ENCODE data around the gene ARHGAP24. TPM values are rescaled to one million over a fixed set of nuclear protein-coding genes. Genes with fewer than 3 reads are reported as not detected.

ARHGAP24 gene
- total RNA-seq, 1 experiment from 2014 or later: 17.4 TPM

DNA sequence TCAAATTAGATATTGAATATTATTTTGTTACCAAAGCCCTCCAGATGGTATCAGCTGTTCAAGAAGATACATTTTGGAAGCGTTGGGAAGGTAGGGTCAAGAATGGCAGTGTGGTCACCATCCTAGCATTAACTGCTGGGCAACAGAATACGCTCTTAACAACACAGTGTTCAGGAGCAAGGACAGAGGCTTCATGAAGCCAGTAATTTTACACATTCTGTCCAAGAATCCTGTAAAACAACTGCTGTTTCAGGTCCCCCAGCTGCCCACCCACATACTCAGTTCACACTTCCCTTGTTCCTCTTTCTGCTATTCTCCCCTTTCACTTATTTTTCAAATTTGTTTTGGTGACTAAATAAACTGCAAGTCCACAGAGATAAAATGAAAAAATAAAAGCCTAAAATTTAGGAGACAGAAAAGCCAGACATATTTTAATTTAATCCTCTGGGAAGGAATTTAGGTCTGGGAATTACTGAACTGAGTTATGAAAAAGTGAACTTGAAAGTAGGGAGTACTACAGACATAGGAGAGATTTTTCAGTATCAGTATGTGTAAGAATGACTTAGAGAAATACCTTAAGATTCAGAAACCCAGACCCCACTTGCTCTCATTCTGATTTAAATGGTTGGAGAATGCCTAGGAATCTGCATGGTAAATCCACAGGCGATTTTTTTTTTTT is 478.2 kb downstream of the ARHGAP24 start:
- H3K27me3 ChIP-seq (ENCODE audit: control insufficient read depth, insufficient read depth, low read length): no peaks in the 10 kb centered on the region
- H3K4me3 ChIP-seq (ENCODE audit: low read depth in 2 of 2, low read length in 2 of 2): peak overlapping the region in 1 of 2 experiments; percentile 19; a peak in 2 of 4 replicates
- ChIA-PET POLR2A (no interaction called here), CTCF (no interaction called here)
- H3K4me1 ChIP-seq (ENCODE audit: control insufficient read depth, insufficient read depth, low read length): peaks cover 23% of the 10 kb centered on the region
- in situ Hi-C loops (cut with HindIII; ENCODE audit: low pct_unique_long_range_greater_than_20kb, low sequenced_read_pairs) (no loop called here), intact Hi-C loops (cut with micrococcal nuclease; ENCODE audit: unreplicated experiment) (no loop called here)
- no peak for TF ChIP-seq POLR2AphosphoS5 (IDR thresholded peaks at IDR 0.05; ENCODE audit: low read depth, low read length)
- TF ChIP-seq, protein P1, sequence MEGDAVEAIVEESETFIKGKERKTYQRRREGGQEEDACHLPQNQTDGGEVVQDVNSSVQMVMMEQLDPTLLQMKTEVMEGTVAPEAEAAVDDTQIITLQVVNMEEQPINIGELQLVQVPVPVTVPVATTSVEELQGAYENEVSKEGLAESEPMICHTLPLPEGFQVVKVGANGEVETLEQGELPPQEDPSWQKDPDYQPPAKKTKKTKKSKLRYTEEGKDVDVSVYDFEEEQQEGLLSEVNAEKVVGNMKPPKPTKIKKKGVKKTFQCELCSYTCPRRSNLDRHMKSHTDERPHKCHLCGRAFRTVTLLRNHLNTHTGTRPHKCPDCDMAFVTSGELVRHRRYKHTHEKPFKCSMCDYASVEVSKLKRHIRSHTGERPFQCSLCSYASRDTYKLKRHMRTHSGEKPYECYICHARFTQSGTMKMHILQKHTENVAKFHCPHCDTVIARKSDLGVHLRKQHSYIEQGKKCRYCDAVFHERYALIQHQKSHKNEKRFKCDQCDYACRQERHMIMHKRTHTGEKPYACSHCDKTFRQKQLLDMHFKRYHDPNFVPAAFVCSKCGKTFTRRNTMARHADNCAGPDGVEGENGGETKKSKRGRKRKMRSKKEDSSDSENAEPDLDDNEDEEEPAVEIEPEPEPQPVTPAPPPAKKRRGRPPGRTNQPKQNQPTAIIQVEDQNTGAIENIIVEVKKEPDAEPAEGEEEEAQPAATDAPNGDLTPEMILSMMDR (IDR thresholded peaks at IDR 0.05): no peak
- TF ChIP-seq SIN3A (IDR thresholded peaks at IDR 0.05; ENCODE audit: borderline replicate concordance, insufficient read depth, low read depth, low read length): no peak
- TF ChIP-seq, protein P2, sequence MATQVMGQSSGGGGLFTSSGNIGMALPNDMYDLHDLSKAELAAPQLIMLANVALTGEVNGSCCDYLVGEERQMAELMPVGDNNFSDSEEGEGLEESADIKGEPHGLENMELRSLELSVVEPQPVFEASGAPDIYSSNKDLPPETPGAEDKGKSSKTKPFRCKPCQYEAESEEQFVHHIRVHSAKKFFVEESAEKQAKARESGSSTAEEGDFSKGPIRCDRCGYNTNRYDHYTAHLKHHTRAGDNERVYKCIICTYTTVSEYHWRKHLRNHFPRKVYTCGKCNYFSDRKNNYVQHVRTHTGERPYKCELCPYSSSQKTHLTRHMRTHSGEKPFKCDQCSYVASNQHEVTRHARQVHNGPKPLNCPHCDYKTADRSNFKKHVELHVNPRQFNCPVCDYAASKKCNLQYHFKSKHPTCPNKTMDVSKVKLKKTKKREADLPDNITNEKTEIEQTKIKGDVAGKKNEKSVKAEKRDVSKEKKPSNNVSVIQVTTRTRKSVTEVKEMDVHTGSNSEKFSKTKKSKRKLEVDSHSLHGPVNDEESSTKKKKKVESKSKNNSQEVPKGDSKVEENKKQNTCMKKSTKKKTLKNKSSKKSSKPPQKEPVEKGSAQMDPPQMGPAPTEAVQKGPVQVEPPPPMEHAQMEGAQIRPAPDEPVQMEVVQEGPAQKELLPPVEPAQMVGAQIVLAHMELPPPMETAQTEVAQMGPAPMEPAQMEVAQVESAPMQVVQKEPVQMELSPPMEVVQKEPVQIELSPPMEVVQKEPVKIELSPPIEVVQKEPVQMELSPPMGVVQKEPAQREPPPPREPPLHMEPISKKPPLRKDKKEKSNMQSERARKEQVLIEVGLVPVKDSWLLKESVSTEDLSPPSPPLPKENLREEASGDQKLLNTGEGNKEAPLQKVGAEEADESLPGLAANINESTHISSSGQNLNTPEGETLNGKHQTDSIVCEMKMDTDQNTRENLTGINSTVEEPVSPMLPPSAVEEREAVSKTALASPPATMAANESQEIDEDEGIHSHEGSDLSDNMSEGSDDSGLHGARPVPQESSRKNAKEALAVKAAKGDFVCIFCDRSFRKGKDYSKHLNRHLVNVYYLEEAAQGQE (IDR thresholded peaks at IDR 0.05; ENCODE audit: insufficient read depth in 1 of 2, low read depth in 2 of 2, low read length in 1 of 2): no peak
- no peak for TF ChIP-seq TCF7L2 (IDR thresholded peaks at IDR 0.05; ENCODE audit: low read depth, low read length)
- no TSS peak for BruUV-seq (replicated peaks)
- DNase-seq (ENCODE audit: low read depth, low spot score) (no peak), ATAC-seq (no peak)
- no peaks in the 10 kb centered on the region for H3K36me3 ChIP-seq (ENCODE audit: control insufficient read depth, insufficient read depth, low read length)
- H3K27ac ChIP-seq (ENCODE audit: low read length): peak overlapping the region; percentile 70
- no peaks in the 10 kb centered on the region for H3K9me3 ChIP-seq (ENCODE audit: control insufficient read depth, insufficient read depth, low read depth, low read length)

DNA sequence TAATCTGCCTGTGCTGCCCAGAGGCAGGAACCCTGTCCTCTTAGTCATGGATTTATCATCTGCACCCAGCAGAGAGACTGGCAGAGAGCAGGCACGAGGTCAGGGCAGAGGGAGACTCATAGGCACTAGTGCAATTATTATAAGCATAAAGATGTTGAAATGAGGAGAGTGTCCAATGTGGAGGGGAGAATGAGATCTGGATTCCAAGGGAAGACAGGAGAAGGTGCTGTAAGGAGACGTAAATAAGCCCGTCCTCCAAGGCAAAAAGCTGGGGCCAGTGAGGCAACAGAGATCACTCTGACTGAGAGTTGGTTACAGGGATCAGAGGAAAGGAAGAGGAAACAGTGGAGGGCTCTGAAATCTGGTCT is 478.7 kb downstream of the ARHGAP24 start:
- POLR2A ChIA-PET: no interaction called here
- peak; percentile 63 for DNase-seq (ENCODE audit: low read depth, low spot score)
- Histone ChIP-seq H3K4me3 (ENCODE audit: low read depth in 2 of 2, low read length in 2 of 2) (peak overlapping the region in 1 of 2 experiments; percentile 19; a peak in 2 of 4 replicates), H3K4me1 (ENCODE audit: control insufficient read depth, insufficient read depth, low read length) (peaks cover 23% of the 10 kb centered on the region), H3K9me3 (ENCODE audit: control insufficient read depth, insufficient read depth, low read depth, low read length) (no peaks in the 10 kb centered on the region), H3K36me3 (ENCODE audit: control insufficient read depth, insufficient read depth, low read length) (no peaks in the 10 kb centered on the region), H3K27ac (ENCODE audit: low read length) (peak overlapping the region; percentile 70), H3K27me3 (ENCODE audit: control insufficient read depth, insufficient read depth, low read length) (no peaks in the 10 kb centered on the region)
- peak; percentile 97 for ATAC-seq
- TF ChIP-seq, protein P1 (IDR thresholded peaks at IDR 0.05): no peak
- no peak for TF ChIP-seq SIN3A (IDR thresholded peaks at IDR 0.05; ENCODE audit: borderline replicate concordance, insufficient read depth, low read depth, low read length)
- TF ChIP-seq POLR2AphosphoS5 (IDR thresholded peaks at IDR 0.05; ENCODE audit: low read depth, low read length): no peak
- TF ChIP-seq TCF7L2 (IDR thresholded peaks at IDR 0.05; ENCODE audit: low read depth, low read length): no peak
- TF ChIP-seq, protein P2 (IDR thresholded peaks at IDR 0.05; ENCODE audit: insufficient read depth in 1 of 2, low read depth in 2 of 2, low read length in 1 of 2): no peak
- CTCF ChIA-PET: no interaction called here
- BruUV-seq (replicated peaks): no TSS peak
- intact Hi-C loops (cut with micrococcal nuclease; ENCODE audit: unreplicated experiment) (no loop called here), in situ Hi-C loops (cut with HindIII; ENCODE audit: low pct_unique_long_range_greater_than_20kb, low sequenced_read_pairs) (no loop called here)
